Smooth muscle cell (in vitro differentiated cells): ENCODE results near the gene NDEL1. TPM values are rescaled to one million over a fixed set of nuclear protein-coding genes. Genes with fewer than 3 reads are reported as not detected.

ENCODE experiments used
- DNase-seq: peaks from one replicate; lab custom pipeline; 2025; ENCODE audit not compliant: unreplicated experiment; lab: John Stamatoyannopoulos, UW
- H2AFZ ChIP-seq: fragments of 200-600 bp; sonication (generic); 2 replicates; pipeline ENCODE4 v1.6.0; 2016; ENCODE audit warnings: antibody characterized with exemption, low read depth, mild to moderate bottlenecking
- H3F3A ChIP-seq: fragments of 200-600 bp; sonication (generic); 2 replicates; pipeline ENCODE4 v1.6.0; 2017; ENCODE audit warnings: antibody characterized with exemption, low read depth
- H3K27ac ChIP-seq: fragments of 200-600 bp; sonication (generic); 2 replicates; pipeline ENCODE4 v1.5.1; 2016; ENCODE audit warnings: low read depth, mild to moderate bottlenecking
- H3K27me3 ChIP-seq: fragments of 200-600 bp; sonication (generic); 2 replicates; pipeline ENCODE4 v1.6.1; 2016; ENCODE audit warnings: low read depth, mild to moderate bottlenecking
- H3K36me3 ChIP-seq: fragments of 200-600 bp; sonication (generic); 2 replicates; pipeline ENCODE4 v1.5.1; 2016; ENCODE audit warnings: low read depth
- H3K4me1 ChIP-seq: fragments of 200-600 bp; sonication (generic); 2 replicates; pipeline ENCODE4 v1.5.1; 2016; ENCODE audit warnings: low read depth
- H3K4me2 ChIP-seq: fragments of 200-600 bp; sonication (generic); 2 replicates; pipeline ENCODE4 v1.6.0; 2016; ENCODE audit warnings: mild to moderate bottlenecking
- H3K4me3 ChIP-seq: fragments of 200-600 bp; sonication (generic); 2 replicates; pipeline ENCODE4 v1.5.1; 2016; ENCODE audit warnings: mild to moderate bottlenecking
- H3K79me2 ChIP-seq: fragments of 200-600 bp; sonication (generic); 2 replicates; pipeline ENCODE4 v1.6.0; 2016; ENCODE audit warnings: low read depth, mild to moderate bottlenecking
- H3K9ac ChIP-seq: fragments of 200-600 bp; sonication (generic); 2 replicates; pipeline ENCODE4 v1.6.0; 2016; ENCODE audit warnings: low read depth
- H3K9me3 ChIP-seq: fragments of 200-600 bp; sonication (generic); replicated peaks from 2 replicates; pipeline ENCODE4 v1.5.1; 2016; ENCODE audit warnings: low read depth
- H4K20me1 ChIP-seq: fragments of 200-600 bp; sonication (generic); 2 replicates; pipeline ENCODE4 v1.6.0; 2016; ENCODE audit warnings: low read depth
- WGBS: methylation state at CpG from one replicate; pipeline ENCODE4 v1.1.7; 2016; ENCODE audit warnings: low lambda C conversion rate; 5-methylcytosine and 5-hydroxymethylcytosine counted together
- polyA plus RNA-seq: library from polyadenylated mRNA; unstranded; fragments of >200 nt; fragmentation: Nextera tagmentation; extraction: Ambion mirVana; gene quantifications from 2 replicates; pipeline ENCODE4 v1.2.1, GENCODE V29; 2016
- total RNA-seq: library from RNA; depleted of rRNA; stranded (reverse); fragments of >200 nt; gene quantifications from 2 replicates; pipeline ENCODE4 v1.2.3, GENCODE V29; 2014
- TF ChIP-seq, protein P1 (sequence below): fragments of 200-600 bp; sonication (generic); IDR thresholded peaks from 2 replicates; pipeline ENCODE4 v1.5.1; 2017; ENCODE audit warnings: borderline replicate concordance, mild to moderate bottlenecking, antibody characterized with exemption; ENCODE audit not compliant: insufficient read depth, poor library complexity, severe bottlenecking

NDEL1 gene, protein sequence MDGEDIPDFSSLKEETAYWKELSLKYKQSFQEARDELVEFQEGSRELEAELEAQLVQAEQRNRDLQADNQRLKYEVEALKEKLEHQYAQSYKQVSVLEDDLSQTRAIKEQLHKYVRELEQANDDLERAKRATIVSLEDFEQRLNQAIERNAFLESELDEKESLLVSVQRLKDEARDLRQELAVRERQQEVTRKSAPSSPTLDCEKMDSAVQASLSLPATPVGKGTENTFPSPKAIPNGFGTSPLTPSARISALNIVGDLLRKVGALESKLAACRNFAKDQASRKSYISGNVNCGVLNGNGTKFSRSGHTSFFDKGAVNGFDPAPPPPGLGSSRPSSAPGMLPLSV
- total RNA-seq (103 and 111 TPM in 2 replicates), polyA plus RNA-seq (82.0 and 82.6 TPM in 2 replicates)

DNA sequence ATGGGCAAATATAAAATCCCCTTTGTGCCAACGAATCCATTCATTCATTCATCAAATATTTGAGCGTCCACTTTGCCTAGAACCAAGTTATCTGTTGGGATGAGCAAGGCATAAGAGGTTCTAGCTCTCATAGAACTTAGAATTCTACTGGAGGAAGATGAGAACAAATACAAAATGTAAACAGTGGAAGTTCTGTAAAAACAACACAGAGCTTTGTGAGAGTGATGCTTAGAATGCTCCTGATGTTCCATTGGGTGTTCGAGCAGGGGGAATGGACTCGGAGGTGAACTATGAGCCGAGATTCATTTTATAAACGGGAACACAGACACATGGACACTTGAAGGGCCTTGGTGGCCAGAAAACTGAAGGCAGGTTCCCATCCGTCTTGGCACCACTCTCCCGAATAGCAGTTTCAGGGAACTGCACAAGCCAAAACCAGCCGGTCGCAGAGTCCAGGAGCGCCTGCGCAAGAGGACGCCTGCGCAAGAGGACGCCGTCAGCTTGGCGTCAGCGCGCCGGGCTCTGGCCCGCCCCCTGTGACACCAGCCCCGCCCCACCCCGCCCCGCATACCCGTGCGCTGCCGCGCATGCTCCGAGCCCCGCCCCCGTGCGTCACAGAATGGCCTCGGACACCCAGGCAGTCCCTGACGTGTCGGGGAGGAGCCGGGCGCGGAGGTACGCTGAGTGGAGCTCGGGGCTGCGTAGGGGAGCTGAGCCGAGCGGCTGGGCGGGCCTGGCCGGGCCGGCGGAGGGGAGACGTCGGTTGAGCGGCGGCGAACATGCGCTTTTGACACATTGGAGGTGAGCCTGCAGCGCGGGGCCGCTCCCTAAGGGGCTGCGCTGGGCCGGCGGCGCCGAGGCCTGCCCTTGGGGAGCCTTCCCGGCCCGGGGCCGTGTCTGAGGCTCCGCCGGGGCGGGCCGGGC, at the start of gene NDEL1:
TSS of gene NDEL1 (plus strand) at position 640 of the 924 bp plus-strand sequence. CDS start 8,388 bp downstream, outside the sequence.
- Histone ChIP-seq H3K79me2 (peaks cover 47% of the 10 kb centered on the region), H3F3A (no peaks in the 10 kb centered on the region), H3K27me3 (no peaks in the 10 kb centered on the region), H3K36me3 (peaks cover 5% of the 10 kb centered on the region), H3K9me3 (no peaks in the 10 kb centered on the region), H2AFZ (peak within 1 kb of the TSS; percentile 97), H3K4me1 (peaks cover 5% of the 10 kb centered on the region), H3K9ac (peak within 1 kb of the TSS; percentile 100), H3K4me2 (peak within 1 kb of the TSS; percentile 96), H3K27ac (peak within 1 kb of the TSS; percentile 100), H4K20me1 (peaks cover 45% of the 10 kb centered on the region), H3K4me3 (peak within 1 kb of the TSS; percentile 65)
- TF ChIP-seq, protein P1, sequence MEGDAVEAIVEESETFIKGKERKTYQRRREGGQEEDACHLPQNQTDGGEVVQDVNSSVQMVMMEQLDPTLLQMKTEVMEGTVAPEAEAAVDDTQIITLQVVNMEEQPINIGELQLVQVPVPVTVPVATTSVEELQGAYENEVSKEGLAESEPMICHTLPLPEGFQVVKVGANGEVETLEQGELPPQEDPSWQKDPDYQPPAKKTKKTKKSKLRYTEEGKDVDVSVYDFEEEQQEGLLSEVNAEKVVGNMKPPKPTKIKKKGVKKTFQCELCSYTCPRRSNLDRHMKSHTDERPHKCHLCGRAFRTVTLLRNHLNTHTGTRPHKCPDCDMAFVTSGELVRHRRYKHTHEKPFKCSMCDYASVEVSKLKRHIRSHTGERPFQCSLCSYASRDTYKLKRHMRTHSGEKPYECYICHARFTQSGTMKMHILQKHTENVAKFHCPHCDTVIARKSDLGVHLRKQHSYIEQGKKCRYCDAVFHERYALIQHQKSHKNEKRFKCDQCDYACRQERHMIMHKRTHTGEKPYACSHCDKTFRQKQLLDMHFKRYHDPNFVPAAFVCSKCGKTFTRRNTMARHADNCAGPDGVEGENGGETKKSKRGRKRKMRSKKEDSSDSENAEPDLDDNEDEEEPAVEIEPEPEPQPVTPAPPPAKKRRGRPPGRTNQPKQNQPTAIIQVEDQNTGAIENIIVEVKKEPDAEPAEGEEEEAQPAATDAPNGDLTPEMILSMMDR: no peak
- 5% methylated on average over 63 of the region's 68 CpGs for WGBS
- DNase-seq: peak; percentile 95

DNA sequence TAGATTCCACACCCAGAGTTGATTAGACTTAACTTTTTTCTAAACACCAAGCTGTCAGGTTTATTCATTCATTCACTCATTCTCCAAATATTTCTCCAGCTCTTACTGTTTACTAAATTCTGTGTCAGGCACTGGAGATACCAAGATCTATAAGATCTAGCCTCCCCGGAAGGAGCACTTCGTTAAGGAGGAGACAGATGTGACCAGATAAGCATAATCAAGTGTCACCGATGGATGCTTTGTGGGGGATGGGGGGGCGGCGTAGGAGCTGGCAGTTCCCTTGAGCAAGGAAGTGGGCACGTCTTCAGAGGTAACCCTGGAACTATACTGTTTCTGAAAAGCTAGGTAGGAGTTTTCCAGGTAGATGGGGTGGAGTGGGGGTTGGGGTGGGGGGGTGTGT, 48.8 kb upstream of the NDEL1 start:
- peaks cover 9% of the 10 kb centered on the region for H4K20me1 ChIP-seq
- WGBS: 48% methylated on average over 6 of the region's 6 CpGs
- H3K4me1 ChIP-seq: peaks cover 7% of the 10 kb centered on the region
- H3K4me3 ChIP-seq: no peak overlapping the region
- no peak overlapping the region for H2AFZ ChIP-seq
- H3K27me3 ChIP-seq: no peaks in the 10 kb centered on the region
- H3F3A ChIP-seq: peaks cover 13% of the 10 kb centered on the region
- H3K36me3 ChIP-seq: no peaks in the 10 kb centered on the region
- no peak overlapping the region for H3K27ac ChIP-seq
- H3K9me3 ChIP-seq: no peaks in the 10 kb centered on the region
- peaks cover 12% of the 10 kb centered on the region for H3K79me2 ChIP-seq
- H3K4me2 ChIP-seq: no peak overlapping the region
- DNase-seq: no peak
- H3K9ac ChIP-seq: no peak overlapping the region
- TF ChIP-seq, protein P1: no peak

DNA sequence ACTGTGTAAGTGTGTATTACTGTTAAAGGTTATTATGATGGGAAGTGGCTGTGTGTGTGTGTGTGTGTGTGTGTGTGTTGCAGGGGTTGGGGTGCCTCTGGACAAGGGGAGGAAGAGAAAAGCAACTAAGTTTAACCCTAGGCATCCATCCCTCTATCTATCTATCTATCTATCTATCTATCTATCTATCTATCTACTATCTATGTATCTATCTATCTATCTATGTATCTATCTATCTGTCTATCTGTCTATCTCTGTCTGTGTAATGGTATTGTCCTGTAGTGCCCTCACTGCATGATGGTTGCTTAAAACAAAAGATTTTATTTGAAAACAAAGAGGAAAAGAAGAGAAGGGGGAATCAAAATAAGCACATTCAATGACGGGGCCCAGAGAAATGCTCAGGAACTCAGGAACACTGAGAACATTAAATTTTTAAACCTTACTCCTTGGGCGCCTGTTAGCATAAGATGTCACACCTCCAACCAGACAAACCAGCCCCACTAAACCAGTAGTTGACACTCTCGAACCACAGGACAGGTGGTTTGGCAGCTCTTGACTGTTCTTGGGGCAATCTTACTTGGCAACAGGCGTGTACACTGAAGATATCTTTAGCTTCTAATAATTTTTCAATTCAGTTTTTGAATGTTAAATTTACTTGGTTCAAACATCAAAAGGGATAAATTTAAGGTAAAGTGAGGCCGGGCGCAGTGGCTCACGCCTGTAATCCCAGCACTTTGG, 47.6 kb upstream of the NDEL1 start:
- Histone ChIP-seq H3K9me3 (no peaks in the 10 kb centered on the region), H3K4me1 (peaks cover 5% of the 10 kb centered on the region), H3K4me2 (no peak overlapping the region), H3K27me3 (no peaks in the 10 kb centered on the region), H4K20me1 (no peaks in the 10 kb centered on the region), H3K9ac (no peak overlapping the region), H3F3A (peaks cover 7% of the 10 kb centered on the region), H2AFZ (no peak overlapping the region), H3K79me2 (no peaks in the 10 kb centered on the region), H3K36me3 (no peaks in the 10 kb centered on the region), H3K27ac (no peak overlapping the region), H3K4me3 (no peak overlapping the region)
- 90% methylated on average over 7 of the region's 7 CpGs for WGBS
- DNase-seq: no peak
- TF ChIP-seq, protein P1: no peak
